GM08714 (cell line): ENCODE results near the gene FNDC11.

ENCODE experiments used
- H3K4me3 ChIP-seq: fragments of 200-500 bp; sonication (Bioruptor generic); 2 replicates; pipeline ENCODE4 v1.5.1; 2014; ENCODE audit warnings: mild to moderate bottlenecking, low read length, inconsistent platforms
- ZNF274 ChIP-seq: IDR thresholded peaks from 2 replicates; pipeline ENCODE4 v1.6.1; 2012; ENCODE audit warnings: mild to moderate bottlenecking, low read depth, low read length

FNDC11 gene

GRCh38 chr20:63541371-63541770 is 12.6 kb upstream of the FNDC11 start:
- TF ChIP-seq ZNF274, result no peak
- H3K4me3 ChIP-seq, result no peak overlapping the region

- no peak overlapping the region for H3K4me3 ChIP-seq
- TF ChIP-seq ZNF274, result no peak
Measured at GRCh38 chr20:63542031-63542559, 11.9 kb upstream of the FNDC11 start.

- H3K4me3 ChIP-seq, result no peak overlapping the region
- no peak for TF ChIP-seq ZNF274
Measured at GRCh38 chr20:63542696-63543095, 11.3 kb upstream of the FNDC11 start.

GRCh38 chr20:63543131-63543530 is 10.8 kb upstream of the FNDC11 start:
- H3K4me3 ChIP-seq, result no peak overlapping the region
- no peak for TF ChIP-seq ZNF274

- TF ChIP-seq ZNF274, result no peak
- no peak overlapping the region for H3K4me3 ChIP-seq
Measured at GRCh38 chr20:63543733-63544132, 10.2 kb upstream of the FNDC11 start.

- TF ChIP-seq ZNF274, result no peak
- H3K4me3 ChIP-seq, result no peak overlapping the region
Measured at GRCh38 chr20:63544241-63544957, 9.6 kb upstream of the FNDC11 start.

- no peak overlapping the region for H3K4me3 ChIP-seq
- no peak for TF ChIP-seq ZNF274
Measured at GRCh38 chr20:63544958-63545516, 8.9 kb upstream of the FNDC11 start.

- TF ChIP-seq ZNF274, result no peak
- no peak overlapping the region for H3K4me3 ChIP-seq
Measured at GRCh38 chr20:63545814-63546213, 8.1 kb upstream of the FNDC11 start.

GRCh38 chr20:63546256-63546955 is 7.6 kb upstream of the FNDC11 start:
- H3K4me3 ChIP-seq, result no peak overlapping the region
- TF ChIP-seq ZNF274, result no peak

- no peak for TF ChIP-seq ZNF274
- H3K4me3 ChIP-seq, result no peak overlapping the region
Measured at GRCh38 chr20:63546956-63547724, 6.8 kb upstream of the FNDC11 start.

GRCh38 chr20:63547725-63548480 is 6.1 kb upstream of the FNDC11 start, which contains the start of gene SRMS:
TSS of gene SRMS (minus strand) at chr20:63547749. CDS start at chr20:63547463, 286 bp downstream.
- no peak within 1 kb of the TSS for H3K4me3 ChIP-seq
- no peak for TF ChIP-seq ZNF274

GRCh38 chr20:63548542-63548941 is 5.4 kb upstream of the FNDC11 start:
- no peak overlapping the region for H3K4me3 ChIP-seq
- no peak for TF ChIP-seq ZNF274

- TF ChIP-seq ZNF274, result no peak
Measured at GRCh38 chr20:63549019-63549418, 4.9 kb upstream of the FNDC11 start.

GRCh38 chr20:63549679-63550282 is 4.2 kb upstream of the FNDC11 start:
- no peak overlapping the region for H3K4me3 ChIP-seq

More at GRCh38 chr20:63549019-63549418, 4.9 kb upstream of the FNDC11 start:
- H3K4me3 ChIP-seq, result no peak overlapping the region

More at GRCh38 chr20:63549679-63550282, 4.2 kb upstream of the FNDC11 start:
- no peak for TF ChIP-seq ZNF274
